ENCODE results near the gene ZNF319. TPM values are rescaled to one million over a fixed set of nuclear protein-coding genes. Genes with fewer than 3 reads are reported as not detected.
A peak's percentile ranks its signal among the peaks of the same experiment; 100 is the strongest.

Gene ZNF319
- total and polyA plus RNA-seq, 2 of the 13 experiments (the other 11 are each of a cell fraction or from before 2014, with no cell fraction given) = 2.4 to 3.6 TPM

- TF ChIP-seq MTERF4 (CRISPR knock-in tag; IDR thresholded peaks at IDR 0.05) (peak; percentile 83), CTCF (CRISPR knock-in tag; IDR thresholded peaks at IDR 0.05) (no peak), ZNF570 (CRISPR knock-in tag; IDR thresholded peaks at IDR 0.05; ENCODE audit: borderline replicate concordance) (no peak), EHMT2 (IDR thresholded peaks at IDR 0.05; ENCODE audit: borderline replicate concordance, low read depth, low read length) (no peak; the same call in 1 of the 2 replicates), JUND (CRISPR knock-in tag; IDR thresholded peaks at IDR 0.05) (peak; percentile 35; the same call in 1 of the 2 replicates), AGO2 (optimal IDR thresholded peaks at IDR 0.05; ENCODE audit: low read depth, low read length) (no peak), ZSCAN22 (CRISPR knock-in tag; IDR thresholded peaks at IDR 0.05) (0 out of 2 replicates have a peak, but pooled peaks have one; percentile 32), SOX6 (IDR thresholded peaks at IDR 0.05) (no peak), SOX6 (CRISPR knock-in tag; IDR thresholded peaks at IDR 0.05) (peak; percentile 89), THAP11 (CRISPR knock-in tag; IDR thresholded peaks at IDR 0.05) (peak; percentile 83), SNAPC4 (CRISPR knock-in tag; IDR thresholded peaks at IDR 0.05) (peak; percentile 96), ZBTB1 (CRISPR knock-in tag; IDR thresholded peaks at IDR 0.05; ENCODE audit: borderline replicate concordance) (no peak), ZNF781 (CRISPR knock-in tag; IDR thresholded peaks at IDR 0.05; ENCODE audit: borderline replicate concordance, not compliant biosample characterization) (no peak), HHEX (CRISPR knock-in tag; IDR thresholded peaks at IDR 0.05) (peak; percentile 7; the same call in 1 of the 2 replicates), LRRFIP1 (CRISPR knock-in tag; conservative IDR thresholded peaks at IDR 0.05) (no peak), ZNF547 (CRISPR knock-in tag; IDR thresholded peaks at IDR 0.05) (peak; percentile 75; the same call in 1 of the 2 replicates), ZNF10 (CRISPR knock-in tag; IDR thresholded peaks at IDR 0.05; ENCODE audit: borderline replicate concordance, low read depth) (no peak), ZNF317 (CRISPR knock-in tag; IDR thresholded peaks at IDR 0.05) (peak; percentile 92), ZNF205 (CRISPR knock-in tag; IDR thresholded peaks at IDR 0.05) (peak; percentile 25; the same call in 1 of the 2 replicates)
Measured at GRCh38 chr16:58024486-58025350, 24.2 kb upstream of the ZNF319 start (continued).
